Subcutaneous adipose tissue (tissue), 4 donors: ENCODE data around the gene PLA2G2C. TPM values are rescaled to one million over a fixed set of nuclear protein-coding genes. Genes with fewer than 3 reads are reported as not detected.

Experiments used
- CTCF ChIP-seq: fragments of 450-650 bp; IDR thresholded peaks from one replicate; pipeline ENCODE4 v1.5.1; 2016; ENCODE audit warnings: low read depth, mild to moderate bottlenecking, control low read depth, antibody characterized with exemption, moderate library complexity
- total RNA-seq, 4 donors: library from RNA; depleted of rRNA; stranded (reverse); fragments of >200 nt; gene quantifications; one replicate each; pipeline ENCODE4 v1.1.0, GENCODE V29; 2016

Gene PLA2G2C
- total RNA-seq, 4 donors from 2014 or later, result not detected

GRCh38 chr1:20194224-20194623 lies 7.9 kb upstream of the PLA2G2C start:
- TF ChIP-seq CTCF, result no peak

- TF ChIP-seq CTCF, result no peak
Observed at GRCh38 chr1:20192871-20193411, 6.6 kb upstream of the PLA2G2C start.

GRCh38 chr1:20192364-20192763 lies 6.0 kb upstream of the PLA2G2C start:
- TF ChIP-seq CTCF, result no peak

- TF ChIP-seq CTCF, result no peak
Observed at GRCh38 chr1:20191266-20191825, 5.0 kb upstream of the PLA2G2C start.

GRCh38 chr1:20190256-20191160 lies 4.2 kb upstream of the PLA2G2C start:
- TF ChIP-seq CTCF, result no peak

- no peak for TF ChIP-seq CTCF
Observed at GRCh38 chr1:20189664-20190063, 3.3 kb upstream of the PLA2G2C start.

GRCh38 chr1:20188455-20188817 lies 2.1 kb upstream of the PLA2G2C start:
- no peak for TF ChIP-seq CTCF
